ENCODE measurements around the gene CIC. TPM values are rescaled to one million over a fixed set of nuclear protein-coding genes. Genes with fewer than 3 reads are reported as not detected.

CIC gene
- total and polyA plus RNA-seq, 2 of the 13 experiments (the other 11 are each of a cell fraction or from before 2014, with no cell fraction given), result 5.9 to 8.0 TPM

- H3K27ac ChIP-seq (ENCODE audit: extremely low read length, insufficient read depth, low read length), result no peak overlapping the region
- H3K36me3 ChIP-seq (replicated peaks in 1 of 2; ENCODE audit: control insufficient read depth in 1 of 2, insufficient read depth in 2 of 2, low read length in 2 of 2), result no peaks in the 10 kb centered on the region
- TF ChIP-seq NR1H2 (CRISPR knock-in tag; IDR thresholded peaks at IDR 0.05; ENCODE audit: borderline replicate concordance, low read depth) (no peak), ZSCAN9 (CRISPR knock-in tag; IDR thresholded peaks at IDR 0.05; ENCODE audit: borderline replicate concordance) (no peak), ZSCAN12 (CRISPR knock-in tag; IDR thresholded peaks at IDR 0.05) (no peak), AFF4 (CRISPR knock-in tag; IDR thresholded peaks at IDR 0.05) (no peak), THAP8 (CRISPR knock-in tag; IDR thresholded peaks at IDR 0.05; ENCODE audit: borderline replicate concordance) (no peak), ZNF362 (CRISPR knock-in tag; IDR thresholded peaks at IDR 0.05; ENCODE audit: borderline replicate concordance) (no peak), HMGXB3 (CRISPR knock-in tag; IDR thresholded peaks at IDR 0.05; ENCODE audit: borderline replicate concordance) (no peak)
- H3K9me3 ChIP-seq (ENCODE audit: low read length), result no peaks in the 10 kb centered on the region
- ATAC-seq (no peak), FAIRE-seq (no peak), DNase-seq (ENCODE audit: low spot score) (no peak)
- H4K20me1 ChIP-seq (ENCODE audit: insufficient read depth, low read length), result no peaks in the 10 kb centered on the region
- no peak overlapping the region for H3K4me3 ChIP-seq (replicated peaks in 1 of 3; ENCODE audit: insufficient read depth in 1 of 3, low read depth in 2 of 3, low read length in 3 of 3)
- no peak overlapping the region for H2AFZ ChIP-seq (ENCODE audit: low read length)
- CTCF ChIA-PET (ENCODE audit: low intra/inter-chr PET ratio, low total read pairs), result no interaction called here
- WGBS (ENCODE audit: low lambda C conversion rate), result 85% methylated on average over 29 of the region's 29 CpGs
- in situ Hi-C loops (cut with HindIII; ENCODE audit: extremely low pct_ligation_motif_present, low pct_unique_long_range_greater_than_20kb) (no loop called here), intact Hi-C loops (cut with micrococcal nuclease; ENCODE audit: unreplicated experiment) (no loop called here)
- peaks cover 23% of the 10 kb centered on the region for H3K4me1 ChIP-seq (ENCODE audit: insufficient read depth, low read length)
- POLR2A ChIA-PET, result no interaction called here
- no TSS peak for BruUV-seq (replicated peaks)
- H3K9ac ChIP-seq (ENCODE audit: insufficient read depth, low read depth, low read length), result no peak overlapping the region
- H3K4me2 ChIP-seq (ENCODE audit: low read depth, low read length), result no peak overlapping the region
- peaks cover 17% of the 10 kb centered on the region for H3K79me2 ChIP-seq (ENCODE audit: insufficient read depth, low read length)
- peaks cover 0 to 10% of the 10 kb centered on the region in 2 experiments; a peak in 2 of 5 replicates for H3K27me3 ChIP-seq (ENCODE audit: control insufficient read depth in 1 of 2, insufficient read depth in 2 of 2, low read length in 2 of 2)
These were observed 54.4 kb downstream of the CIC start for GRCh38 chr19:42323473-42323851.
